GM23338 (cell line): ENCODE measurements around the gene LRATD1. TPM values are rescaled to one million over a fixed set of nuclear protein-coding genes. Genes with fewer than 3 reads are reported as not detected.

Experiments used
- CREB1 ChIP-seq: fragments of 250-450 bp; sonication (Bioruptor Pico); IDR thresholded peaks from 2 replicates; pipeline ENCODE4 v1.5.0; 2020; ENCODE audit warnings: low read depth, mild to moderate bottlenecking, moderate library complexity
- ETS1 ChIP-seq: IDR thresholded peaks from 2 replicates; pipeline ENCODE4 v1.6.1; 2016; ENCODE audit warnings: antibody characterized with exemption
- NANOG ChIP-seq: IDR thresholded peaks from 2 replicates; pipeline ENCODE4 v1.6.1; 2016; ENCODE audit warnings: antibody characterized with exemption, borderline replicate concordance
- REST ChIP-seq: IDR thresholded peaks from one replicate; pipeline ENCODE4 v1.6.1; 2018; ENCODE audit warnings: antibody characterized with exemption; ENCODE audit not compliant: unreplicated experiment
- ZNF114 ChIP-seq: fragments of 250-450 bp; sonication (Bioruptor Pico); IDR thresholded peaks from 2 replicates; pipeline ENCODE4 v1.5.0; 2020; ENCODE audit warnings: mild to moderate bottlenecking, moderate library complexity
- ZNF462 ChIP-seq: fragments of 250-450 bp; sonication (Bioruptor Pico); IDR thresholded peaks from 2 replicates; pipeline ENCODE4 v1.5.0; 2020; ENCODE audit warnings: mild to moderate bottlenecking, moderate library complexity
- polyA plus RNA-seq: library from polyadenylated mRNA; unstranded; fragments of >200 nt; fragmentation: Nextera tagmentation; extraction: Ambion mirVana; gene quantifications from 2 replicates; pipeline ENCODE4 v1.2.1, GENCODE V29; 2016
- total RNA-seq: library from RNA; depleted of rRNA; stranded (reverse); fragments of >200 nt; shearing (Covaris generic); gene quantifications from 2 replicates; pipeline ENCODE4 v1.2.3, GENCODE V29; 2014

LRATD1 gene
- total and polyA plus RNA-seq, 2 experiments from 2014 or later: 2.7 to 5.7 TPM

- no peak for TF ChIP-seq ZNF462
- no peak for TF ChIP-seq ETS1
- TF ChIP-seq NANOG: no peak
- no peak for TF ChIP-seq CREB1
- TF ChIP-seq REST: no peak
- TF ChIP-seq ZNF114 (CRISPR knock-in tag): no peak
Observed at GRCh38 chr2:14601156-14601770, 31.3 kb upstream of the LRATD1 start (continued).
